ENCODE data around the gene ADAM12.

Gene ADAM12

GRCh38 chr10:126084369-126084768 lies 303.9 kb downstream of the ADAM12 start:
- TF ChIP-seq ZBTB7A (IDR thresholded peaks at IDR 0.05; ENCODE audit: low read depth) (no peak), RAD21 (IDR thresholded peaks at IDR 0.05; ENCODE audit: low read depth) (no peak), TAF1 (IDR thresholded peaks at IDR 0.05; ENCODE audit: low read depth) (no peak), CEBPB (IDR thresholded peaks at IDR 0.05) (no peak), NFIC (IDR thresholded peaks at IDR 0.05) (no peak), TEAD4 (IDR thresholded peaks at IDR 0.05) (no peak), TCF12 (IDR thresholded peaks at IDR 0.05; ENCODE audit: low read depth) (no peak), CREB1 (IDR thresholded peaks at IDR 0.05; ENCODE audit: low read depth) (no peak), REST (IDR thresholded peaks at IDR 0.05; ENCODE audit: low read depth) (no peak), USF1 (IDR thresholded peaks at IDR 0.05) (no peak)

GRCh38 chr10:126083009-126083408 lies 305.3 kb downstream of the ADAM12 start:
- TF ChIP-seq TEAD4 (IDR thresholded peaks at IDR 0.05) = no peak
- TF ChIP-seq CEBPB (IDR thresholded peaks at IDR 0.05) = no peak
- no peak for TF ChIP-seq MAX (IDR thresholded peaks at IDR 0.05)

GRCh38 chr10:126081841-126082466 lies 306.3 kb downstream of the ADAM12 start:
- TF ChIP-seq CREB1 (IDR thresholded peaks at IDR 0.05; ENCODE audit: low read depth) = no peak
- no peak for TF ChIP-seq MAX (IDR thresholded peaks at IDR 0.05)
- no peak for TF ChIP-seq TAF1 (IDR thresholded peaks at IDR 0.05; ENCODE audit: low read depth)
- TF ChIP-seq TEAD4 (IDR thresholded peaks at IDR 0.05) = no peak
- no peak for TF ChIP-seq CEBPB (IDR thresholded peaks at IDR 0.05)
- no peak for TF ChIP-seq YY1 (IDR thresholded peaks at IDR 0.05; ENCODE audit: low read depth)
- no peak for TF ChIP-seq FOXM1 (IDR thresholded peaks at IDR 0.05; ENCODE audit: borderline replicate concordance, low read depth)
- no peak for TF ChIP-seq ZBTB7A (IDR thresholded peaks at IDR 0.05; ENCODE audit: low read depth)
- no peak for TF ChIP-seq REST (IDR thresholded peaks at IDR 0.05; ENCODE audit: low read depth)

GRCh38 chr10:126080879-126081411 lies 307.3 kb downstream of the ADAM12 start:
- TF ChIP-seq RAD21 (IDR thresholded peaks at IDR 0.05; ENCODE audit: low read depth) (no peak), NFIC (IDR thresholded peaks at IDR 0.05) (no peak), CEBPB (IDR thresholded peaks at IDR 0.05) (no peak), ZBTB7A (IDR thresholded peaks at IDR 0.05; ENCODE audit: low read depth) (no peak), TEAD4 (IDR thresholded peaks at IDR 0.05) (no peak), USF1 (IDR thresholded peaks at IDR 0.05) (no peak), EP300 (IDR thresholded peaks at IDR 0.05; ENCODE audit: borderline replicate concordance) (no peak), TAF1 (IDR thresholded peaks at IDR 0.05; ENCODE audit: low read depth) (no peak), FOXM1 (IDR thresholded peaks at IDR 0.05; ENCODE audit: borderline replicate concordance, low read depth) (no peak), EGR1 (IDR thresholded peaks at IDR 0.05) (no peak), MAX (IDR thresholded peaks at IDR 0.05) (no peak), REST (IDR thresholded peaks at IDR 0.05; ENCODE audit: low read depth) (no peak), YY1 (IDR thresholded peaks at IDR 0.05; ENCODE audit: low read depth) (no peak), CREB1 (IDR thresholded peaks at IDR 0.05; ENCODE audit: low read depth) (no peak), TCF12 (IDR thresholded peaks at IDR 0.05; ENCODE audit: low read depth) (no peak)
